ENCODE results near the gene POLR2H. TPM values are rescaled to one million over a fixed set of nuclear protein-coding genes. Genes with fewer than 3 reads are reported as not detected.

POLR2H gene
- total RNA-seq, 4 donors from 2014 or later = 58.1 to 113 (median 85.6) TPM

- peak in 1 of 2 donors; percentile 21 for DNase-seq
- WGBS, 2 donors = 32 to 39% methylated on average over 11 to 14 of the region's 16 CpGs
These were observed 45.4 kb upstream of the POLR2H start for GRCh38 chr3:184315871-184316661.

DNA sequence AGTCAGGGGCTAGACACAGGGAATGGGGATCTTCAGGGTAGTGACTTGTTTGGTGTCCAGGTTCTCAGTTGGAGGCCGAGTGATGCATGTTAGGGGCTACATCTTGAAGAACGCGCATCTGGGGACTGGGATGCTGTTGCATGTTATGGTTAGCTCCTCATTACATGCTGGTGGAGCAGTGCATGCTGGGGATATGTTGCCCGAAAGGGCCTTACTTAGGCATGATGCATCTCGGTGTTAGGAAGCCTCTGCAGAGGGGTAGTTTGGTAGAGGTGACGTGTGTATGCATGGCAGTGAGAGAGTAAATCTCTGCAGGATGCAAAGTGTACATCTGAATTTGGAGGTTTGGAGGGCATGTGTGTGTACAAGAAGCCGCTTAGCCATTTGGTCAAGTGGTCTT, 44.7 kb upstream of the POLR2H start:
- H3K4me3 ChIP-seq (replicated peaks in 1 of 3) = no peak overlapping the region
- H3K27me3 ChIP-seq = no peaks in the 10 kb centered on the region
- intact Hi-C loops (cut with DNase I) = no loop called here
- peaks cover 13 to 16% of the 10 kb centered on the region in 2 donors for H3K36me3 ChIP-seq
- peaks cover 51 to 60% of the 10 kb centered on the region in 2 donors for H3K4me1 ChIP-seq
- H3K27ac ChIP-seq = peak overlapping the region in 2 of 3 donors; percentile 96 to 97
- no peak for TF ChIP-seq POLR2A (IDR thresholded peaks at IDR 0.05)
- TF ChIP-seq, protein P1, sequence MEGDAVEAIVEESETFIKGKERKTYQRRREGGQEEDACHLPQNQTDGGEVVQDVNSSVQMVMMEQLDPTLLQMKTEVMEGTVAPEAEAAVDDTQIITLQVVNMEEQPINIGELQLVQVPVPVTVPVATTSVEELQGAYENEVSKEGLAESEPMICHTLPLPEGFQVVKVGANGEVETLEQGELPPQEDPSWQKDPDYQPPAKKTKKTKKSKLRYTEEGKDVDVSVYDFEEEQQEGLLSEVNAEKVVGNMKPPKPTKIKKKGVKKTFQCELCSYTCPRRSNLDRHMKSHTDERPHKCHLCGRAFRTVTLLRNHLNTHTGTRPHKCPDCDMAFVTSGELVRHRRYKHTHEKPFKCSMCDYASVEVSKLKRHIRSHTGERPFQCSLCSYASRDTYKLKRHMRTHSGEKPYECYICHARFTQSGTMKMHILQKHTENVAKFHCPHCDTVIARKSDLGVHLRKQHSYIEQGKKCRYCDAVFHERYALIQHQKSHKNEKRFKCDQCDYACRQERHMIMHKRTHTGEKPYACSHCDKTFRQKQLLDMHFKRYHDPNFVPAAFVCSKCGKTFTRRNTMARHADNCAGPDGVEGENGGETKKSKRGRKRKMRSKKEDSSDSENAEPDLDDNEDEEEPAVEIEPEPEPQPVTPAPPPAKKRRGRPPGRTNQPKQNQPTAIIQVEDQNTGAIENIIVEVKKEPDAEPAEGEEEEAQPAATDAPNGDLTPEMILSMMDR (IDR thresholded peaks at IDR 0.05) = no peak
- 84 to 88% methylated on average over 7 of the region's 7 CpGs for WGBS, 2 donors
- H3K9me3 ChIP-seq = no peaks in the 10 kb centered on the region
- DNase-seq = no peak

More at GRCh38 chr3:184315871-184316661, 45.4 kb upstream of the POLR2H start:
- intact Hi-C loops (cut with DNase I) = no loop called here
- peak overlapping the region; percentile 75 to 97 (median 96) for H3K27ac ChIP-seq
- H3K27me3 ChIP-seq = no peaks in the 10 kb centered on the region
- peaks cover 51 to 52% of the 10 kb centered on the region in 2 donors for H3K4me1 ChIP-seq
- peak overlapping the region; percentile 25 to 86 (median 86) for H3K4me3 ChIP-seq (replicated peaks in 1 of 3)
- no peaks in the 10 kb centered on the region for H3K9me3 ChIP-seq
- no peak for TF ChIP-seq POLR2A (IDR thresholded peaks at IDR 0.05)
- TF ChIP-seq, protein P1 (IDR thresholded peaks at IDR 0.05) = no peak
- peaks cover 6 to 9% of the 10 kb centered on the region in 2 donors for H3K36me3 ChIP-seq

- intact Hi-C loops (cut with DNase I) = no loop called here
- DNase-seq = no peak
- TF ChIP-seq, protein P1 (IDR thresholded peaks at IDR 0.05) = no peak
- TF ChIP-seq POLR2A (IDR thresholded peaks at IDR 0.05) = no peak
- H3K9me3 ChIP-seq = no peaks in the 10 kb centered on the region
- H3K4me1 ChIP-seq = peaks cover 51 to 60% of the 10 kb centered on the region in 2 donors
- H3K4me3 ChIP-seq (replicated peaks in 1 of 3) = no peak overlapping the region
- 76 to 82% methylated on average over 5 of the region's 5 CpGs for WGBS, 2 donors
- peak overlapping the region in 2 of 3 donors; percentile 3 to 95 for H3K27ac ChIP-seq
- peaks cover 17 to 20% of the 10 kb centered on the region in 2 donors for H3K36me3 ChIP-seq
- H3K27me3 ChIP-seq = no peaks in the 10 kb centered on the region
These were observed 44.3 kb upstream of the POLR2H start for GRCh38 chr3:184317201-184317600.

GRCh38 chr3:184320104-184320445, 41.4 kb upstream of the POLR2H start:
- intact Hi-C loops (cut with DNase I) = no loop called here
- peaks cover 47 to 66% of the 10 kb centered on the region in 2 donors for H3K4me1 ChIP-seq
- WGBS, 2 donors = 0% methylated on average over 3 of the region's 4 CpGs; no CpG with 5 or more reads in 1 of the 2 donors

GRCh38 chr3:184321666-184322065, 39.8 kb upstream of the POLR2H start:
- no peak overlapping the region for H3K4me3 ChIP-seq (replicated peaks in 1 of 3)
- no peak for DNase-seq
- peaks cover 34 to 55% of the 10 kb centered on the region in 2 donors for H3K4me1 ChIP-seq
- H3K27ac ChIP-seq = peak overlapping the region in 2 of 3 donors; percentile 49 to 95
- peaks cover 62 to 65% of the 10 kb centered on the region in 2 donors for H3K36me3 ChIP-seq
- TF ChIP-seq POLR2A (IDR thresholded peaks at IDR 0.05) = no peak
- TF ChIP-seq, protein P1 (IDR thresholded peaks at IDR 0.05) = no peak
- H3K27me3 ChIP-seq = no peaks in the 10 kb centered on the region
- WGBS, 2 donors = 86 to 87% methylated on average over 5 of the region's 5 CpGs
- intact Hi-C loops (cut with DNase I) = no loop called here
- H3K9me3 ChIP-seq = no peaks in the 10 kb centered on the region

More at GRCh38 chr3:184320104-184320445, 41.4 kb upstream of the POLR2H start:
- Histone ChIP-seq H3K9me3 (no peaks in the 10 kb centered on the region), H3K27ac (peak overlapping the region; percentile 45 to 99 (median 95)), H3K4me3 (replicated peaks in 1 of 3) (peak overlapping the region in 1 of 3 donors; percentile 31), H3K27me3 (no peaks in the 10 kb centered on the region), H3K36me3 (peaks cover 46 to 49% of the 10 kb centered on the region in 2 donors)
- no peak for TF ChIP-seq POLR2A (IDR thresholded peaks at IDR 0.05)
- DNase-seq = peak; percentile 99 to 100

All from thyroid gland (tissue), 4 donors.